ENCODE data around the gene ZNF236.
"Not testable (repeated sequence)": the region's sequence is repeated elsewhere in the genome, so short reads cannot be mapped to it uniquely, and the experiment has no call there.

Gene ZNF236

GRCh38 chr18:76944346-76944745 lies 122.0 kb downstream of the ZNF236 start:
- not testable (repeated sequence) for DNase-seq (ENCODE audit: low read depth, low spot score)

- no peak for DNase-seq (ENCODE audit: low read depth, low spot score)
Observed at GRCh38 chr18:76948345-76948744, 126.0 kb downstream of the ZNF236 start.

GRCh38 chr18:76951456-76952247 lies 129.3 kb downstream of the ZNF236 start:
- no peak for DNase-seq (ENCODE audit: low read depth, low spot score)

GRCh38 chr18:76952747-76953146 lies 130.4 kb downstream of the ZNF236 start:
- DNase-seq (ENCODE audit: low read depth, low spot score), result no peak

- DNase-seq (ENCODE audit: low read depth, low spot score), result no peak
Observed at GRCh38 chr18:76953156-76953555, 130.8 kb downstream of the ZNF236 start.

GRCh38 chr18:76953583-76954233 lies 131.4 kb downstream of the ZNF236 start:
- DNase-seq (ENCODE audit: low read depth, low spot score), result no peak

- no peak for DNase-seq (ENCODE audit: low read depth, low spot score)
Observed at GRCh38 chr18:76955524-76956170, 133.3 kb downstream of the ZNF236 start.

- no peak for DNase-seq (ENCODE audit: low read depth, low spot score)
Observed at GRCh38 chr18:76956648-76957047, 134.3 kb downstream of the ZNF236 start.

GRCh38 chr18:76957384-76958355 lies 135.3 kb downstream of the ZNF236 start:
- no peak for DNase-seq (ENCODE audit: low read depth, low spot score)

- DNase-seq (ENCODE audit: low read depth, low spot score), result no peak
Observed at GRCh38 chr18:76958692-76959341, 136.5 kb downstream of the ZNF236 start.

- DNase-seq (ENCODE audit: low read depth, low spot score), result no peak
Observed at GRCh38 chr18:76959605-76960004, 137.2 kb downstream of the ZNF236 start.

GRCh38 chr18:76960528-76961035 lies 138.2 kb downstream of the ZNF236 start:
- no peak for DNase-seq (ENCODE audit: low read depth, low spot score)

- no peak for DNase-seq (ENCODE audit: low read depth, low spot score)
Observed at GRCh38 chr18:76962851-76963250, 140.5 kb downstream of the ZNF236 start.

- DNase-seq (ENCODE audit: low read depth, low spot score), result no peak
Observed at GRCh38 chr18:76963936-76964335, 141.6 kb downstream of the ZNF236 start.

GRCh38 chr18:76965555-76966151 lies 143.3 kb downstream of the ZNF236 start:
- DNase-seq (ENCODE audit: low read depth, low spot score), result not testable (repeated sequence)

- not testable (repeated sequence) for DNase-seq (ENCODE audit: low read depth, low spot score)
Observed at GRCh38 chr18:76967299-76967698, 144.9 kb downstream of the ZNF236 start.

- peak; percentile 78 for DNase-seq (ENCODE audit: low read depth, low spot score)
Observed at GRCh38 chr18:76967721-76968472, 145.5 kb downstream of the ZNF236 start.

- no peak for DNase-seq (ENCODE audit: low read depth, low spot score)
Observed at GRCh38 chr18:76970770-76971559, 148.6 kb downstream of the ZNF236 start.

GRCh38 chr18:76972241-76972640 lies 149.9 kb downstream of the ZNF236 start:
- DNase-seq (ENCODE audit: low read depth, low spot score), result no peak
